Suprapubic skin (tissue), 4 donors: ENCODE data around the gene TMEM253. TPM values are rescaled to one million over a fixed set of nuclear protein-coding genes. Genes with fewer than 3 reads are reported as not detected.
A peak's percentile ranks its signal among the peaks of the same experiment; 100 is the strongest.

Source experiments
- DNase-seq, 2 donors: peaks; one replicate each; pipeline ENCODE4 v3.0.0-alpha.2; 2019; ENCODE audit warnings: low spot score in 2 of 2
- H3K27ac ChIP-seq: fragments of 200-600 bp; sonication (generic); one replicate; pipeline ENCODE4 v1.5.1; 2019
- H3K27me3 ChIP-seq: fragments of 200-600 bp; sonication (generic); one replicate; pipeline ENCODE4 v1.5.1; 2019
- H3K36me3 ChIP-seq: fragments of 200-600 bp; sonication (generic); one replicate; pipeline ENCODE4 v1.5.1; 2019
- H3K4me1 ChIP-seq: fragments of 200-600 bp; sonication (generic); one replicate; pipeline ENCODE4 v1.5.1; 2019
- H3K4me3 ChIP-seq: fragments of 200-600 bp; sonication (generic); one replicate; pipeline ENCODE4 v1.5.1; 2019; ENCODE audit warnings: mild to moderate bottlenecking
- H3K9me3 ChIP-seq: fragments of 200-600 bp; sonication (generic); one replicate; pipeline ENCODE4 v1.5.1; 2019
- EP300 ChIP-seq: sonication (generic); formaldehyde crosslinking; IDR thresholded peaks from one replicate; pipeline ENCODE4 v1.6.1; 2017; ENCODE audit warnings: antibody characterized with exemption
- POLR2A ChIP-seq, 2 donors: fragments of 450-650 bp; IDR thresholded peaks; one replicate each; pipeline ENCODE4 v1.6.1; 2017; ENCODE audit warnings: antibody characterized with exemption in 2 of 2, mild to moderate bottlenecking in 2 of 2, moderate library complexity in 2 of 2
- POLR2AphosphoS5 ChIP-seq, 3 donors: sonication (generic); formaldehyde crosslinking; IDR thresholded peaks; one replicate each; pipeline ENCODE4 v1.6.1; 2017; ENCODE audit warnings: antibody characterized with exemption in 3 of 3
- WGBS: methylation state at CpG from one replicate; pipeline ENCODE4 v1.1.5; 2018; 5-methylcytosine and 5-hydroxymethylcytosine counted together
- total RNA-seq, 4 donors: library from RNA; depleted of rRNA; stranded (reverse); fragments of >200 nt; gene quantifications; one replicate each; pipeline ENCODE4 v1.1.0, GENCODE V29; 2016
- TF ChIP-seq, protein P1 (sequence below), 2 donors: fragments of 200-600 bp in 1 of 2; fragments of 450-650 bp in 1 of 2; sonication (generic) in 1 of 2; IDR thresholded peaks; one replicate each; pipeline ENCODE4 v1.5.1; 2016 to 2019; ENCODE audit warnings: antibody characterized with exemption in 2 of 2, mild to moderate bottlenecking in 1 of 2, moderate library complexity in 1 of 2

Gene TMEM253
- total RNA-seq, 4 donors from 2014 or later: 0.53 to 2.0 (median 0.83) TPM; not detected in 1

DNA sequence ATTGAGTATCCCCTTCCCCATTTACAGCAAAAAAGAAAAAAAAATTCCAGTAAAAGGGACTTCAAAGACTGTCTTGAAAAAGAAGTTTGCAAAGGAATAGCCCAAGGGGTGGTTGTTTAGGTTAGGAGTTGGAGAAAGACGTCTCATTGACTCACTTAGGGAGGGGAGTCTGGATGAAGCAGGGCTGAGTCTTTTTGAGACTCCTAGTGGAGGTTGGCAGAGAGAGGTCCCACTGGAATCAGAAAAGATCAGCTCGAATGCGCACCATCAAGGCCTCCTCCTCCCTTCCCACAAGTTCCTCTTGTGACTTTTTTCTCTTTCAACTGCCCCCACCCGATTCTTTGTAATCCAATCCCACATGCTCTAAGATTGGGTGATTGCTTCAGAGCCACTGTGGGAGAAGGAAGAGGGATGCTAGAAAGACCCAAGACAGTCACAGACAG is 28.8 kb upstream of the TMEM253 start:
- TF ChIP-seq, protein P1, sequence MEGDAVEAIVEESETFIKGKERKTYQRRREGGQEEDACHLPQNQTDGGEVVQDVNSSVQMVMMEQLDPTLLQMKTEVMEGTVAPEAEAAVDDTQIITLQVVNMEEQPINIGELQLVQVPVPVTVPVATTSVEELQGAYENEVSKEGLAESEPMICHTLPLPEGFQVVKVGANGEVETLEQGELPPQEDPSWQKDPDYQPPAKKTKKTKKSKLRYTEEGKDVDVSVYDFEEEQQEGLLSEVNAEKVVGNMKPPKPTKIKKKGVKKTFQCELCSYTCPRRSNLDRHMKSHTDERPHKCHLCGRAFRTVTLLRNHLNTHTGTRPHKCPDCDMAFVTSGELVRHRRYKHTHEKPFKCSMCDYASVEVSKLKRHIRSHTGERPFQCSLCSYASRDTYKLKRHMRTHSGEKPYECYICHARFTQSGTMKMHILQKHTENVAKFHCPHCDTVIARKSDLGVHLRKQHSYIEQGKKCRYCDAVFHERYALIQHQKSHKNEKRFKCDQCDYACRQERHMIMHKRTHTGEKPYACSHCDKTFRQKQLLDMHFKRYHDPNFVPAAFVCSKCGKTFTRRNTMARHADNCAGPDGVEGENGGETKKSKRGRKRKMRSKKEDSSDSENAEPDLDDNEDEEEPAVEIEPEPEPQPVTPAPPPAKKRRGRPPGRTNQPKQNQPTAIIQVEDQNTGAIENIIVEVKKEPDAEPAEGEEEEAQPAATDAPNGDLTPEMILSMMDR (IDR thresholded peaks at IDR 0.05): no peak
- H3K27ac ChIP-seq: peak overlapping the region; percentile 90
- peak overlapping the region; percentile 88 for H3K4me3 ChIP-seq
- 39% methylated on average over 4 of the region's 4 CpGs for WGBS
- H3K9me3 ChIP-seq: no peaks in the 10 kb centered on the region
- H3K36me3 ChIP-seq: peaks cover 24% of the 10 kb centered on the region
- peaks cover 42% of the 10 kb centered on the region for H3K4me1 ChIP-seq
- no peak for DNase-seq
- H3K27me3 ChIP-seq: no peaks in the 10 kb centered on the region

GRCh38 chr14:21072781-21073339 is 28.0 kb upstream of the TMEM253 start:
- 84% methylated on average over 4 of the region's 9 CpGs for WGBS
- H3K4me1 ChIP-seq: peaks cover 42% of the 10 kb centered on the region
- TF ChIP-seq, protein P1 (IDR thresholded peaks at IDR 0.05): no peak
- TF ChIP-seq POLR2A (IDR thresholded peaks at IDR 0.05) (no peak), POLR2AphosphoS5 (IDR thresholded peaks at IDR 0.05) (no peak), EP300 (no peak)

GRCh38 chr14:21073921-21074320 is 26.9 kb upstream of the TMEM253 start:
- TF ChIP-seq POLR2A (IDR thresholded peaks at IDR 0.05) (no peak), POLR2AphosphoS5 (IDR thresholded peaks at IDR 0.05) (no peak), EP300 (no peak)
- TF ChIP-seq, protein P1 (IDR thresholded peaks at IDR 0.05): no peak
- Histone ChIP-seq H3K4me1 (peaks cover 34% of the 10 kb centered on the region), H3K9me3 (no peaks in the 10 kb centered on the region), H3K27ac (no peak overlapping the region), H3K27me3 (no peaks in the 10 kb centered on the region), H3K4me3 (no peak overlapping the region), H3K36me3 (peaks cover 33% of the 10 kb centered on the region)
- WGBS: 90% methylated on average over 8 of the region's 9 CpGs
- no peak for DNase-seq

More at GRCh38 chr14:21072781-21073339, 28.0 kb upstream of the TMEM253 start:
- Histone ChIP-seq H3K4me3 (no peak overlapping the region), H3K27me3 (no peaks in the 10 kb centered on the region), H3K27ac (peak overlapping the region; percentile 90), H3K9me3 (no peaks in the 10 kb centered on the region), H3K36me3 (peaks cover 24% of the 10 kb centered on the region)
- DNase-seq: no peak

GRCh38 chr14:21074398-21075272 is 26.2 kb upstream of the TMEM253 start:
- WGBS: 77% methylated on average over 26 of the region's 26 CpGs
- Histone ChIP-seq H3K36me3 (peaks cover 40% of the 10 kb centered on the region), H3K27ac (no peak overlapping the region), H3K27me3 (no peaks in the 10 kb centered on the region), H3K4me1 (peaks cover 27% of the 10 kb centered on the region), H3K9me3 (no peaks in the 10 kb centered on the region), H3K4me3 (no peak overlapping the region)
- DNase-seq: no peak
- TF ChIP-seq POLR2AphosphoS5 (IDR thresholded peaks at IDR 0.05): no peak
- TF ChIP-seq, protein P1 (IDR thresholded peaks at IDR 0.05): no peak
- no peak for TF ChIP-seq EP300
- TF ChIP-seq POLR2A (IDR thresholded peaks at IDR 0.05): no peak

GRCh38 chr14:21075719-21076437 is 25.0 kb upstream of the TMEM253 start:
- no peak overlapping the region for H3K4me3 ChIP-seq
- no peaks in the 10 kb centered on the region for H3K9me3 ChIP-seq
- H3K4me1 ChIP-seq: peaks cover 20% of the 10 kb centered on the region
- H3K27me3 ChIP-seq: no peaks in the 10 kb centered on the region
- DNase-seq: no peak
- no peak overlapping the region for H3K27ac ChIP-seq
- TF ChIP-seq POLR2AphosphoS5 (IDR thresholded peaks at IDR 0.05) (no peak), POLR2A (IDR thresholded peaks at IDR 0.05) (no peak), EP300 (no peak)
- TF ChIP-seq, protein P1 (IDR thresholded peaks at IDR 0.05): no peak
- H3K36me3 ChIP-seq: peaks cover 49% of the 10 kb centered on the region
- 87% methylated on average over 9 of the region's 9 CpGs for WGBS
